Epithelial cell of esophagus (primary cell): ENCODE measurements around the gene DPH7.

Experiments used
- DNase-seq: peaks from one replicate; pipeline ENCODE4 v3.0.0; 2010; ENCODE audit warnings: low read depth
- H3K4me3 ChIP-seq: 2 replicates; pipeline ENCODE4 v1.5.1; 2011; ENCODE audit warnings: mild to moderate bottlenecking, low read length, control low read depth
- TF ChIP-seq, protein P1 (sequence below): IDR thresholded peaks from 2 replicates; pipeline ENCODE4 v1.5.1; 2011; ENCODE audit warnings: low read depth, mild to moderate bottlenecking, low read length, control low read depth, inconsistent platforms; ENCODE audit not compliant: insufficient read depth; ENCODE audit errors: missing control alignments

DPH7 gene

DNA sequence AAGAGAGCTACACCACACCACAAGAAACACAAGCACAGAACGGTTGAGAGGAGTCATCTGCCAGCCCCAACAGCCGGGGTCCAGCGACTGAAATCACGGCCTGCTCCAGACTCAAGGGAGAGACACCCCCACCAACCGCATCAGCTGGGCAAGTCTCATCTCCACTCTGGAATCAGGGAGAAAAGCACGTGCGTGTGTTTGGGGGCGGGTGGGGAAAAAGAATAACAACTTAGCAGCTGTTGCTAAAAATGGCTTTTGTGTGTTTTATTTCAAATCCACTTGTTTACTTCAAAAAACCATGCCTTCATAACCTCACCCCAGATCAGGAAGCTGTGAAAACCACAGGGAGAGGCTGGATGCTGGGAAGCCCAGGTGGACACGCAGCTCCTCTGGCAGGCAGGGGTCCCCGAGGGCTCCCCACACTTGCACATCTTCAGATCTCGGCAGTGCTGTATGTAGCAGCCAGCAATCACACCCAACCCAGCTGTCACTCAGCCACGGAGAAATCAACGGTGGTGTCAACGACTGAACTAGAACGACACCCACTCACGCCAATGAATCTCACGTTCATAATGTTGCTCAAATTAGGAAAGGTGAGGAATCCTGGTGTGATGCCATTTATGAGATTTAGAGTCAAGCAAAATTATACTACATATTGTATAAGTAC is 47.5 kb downstream of the DPH7 start:
- DNase-seq, result no peak
- TF ChIP-seq, protein P1, sequence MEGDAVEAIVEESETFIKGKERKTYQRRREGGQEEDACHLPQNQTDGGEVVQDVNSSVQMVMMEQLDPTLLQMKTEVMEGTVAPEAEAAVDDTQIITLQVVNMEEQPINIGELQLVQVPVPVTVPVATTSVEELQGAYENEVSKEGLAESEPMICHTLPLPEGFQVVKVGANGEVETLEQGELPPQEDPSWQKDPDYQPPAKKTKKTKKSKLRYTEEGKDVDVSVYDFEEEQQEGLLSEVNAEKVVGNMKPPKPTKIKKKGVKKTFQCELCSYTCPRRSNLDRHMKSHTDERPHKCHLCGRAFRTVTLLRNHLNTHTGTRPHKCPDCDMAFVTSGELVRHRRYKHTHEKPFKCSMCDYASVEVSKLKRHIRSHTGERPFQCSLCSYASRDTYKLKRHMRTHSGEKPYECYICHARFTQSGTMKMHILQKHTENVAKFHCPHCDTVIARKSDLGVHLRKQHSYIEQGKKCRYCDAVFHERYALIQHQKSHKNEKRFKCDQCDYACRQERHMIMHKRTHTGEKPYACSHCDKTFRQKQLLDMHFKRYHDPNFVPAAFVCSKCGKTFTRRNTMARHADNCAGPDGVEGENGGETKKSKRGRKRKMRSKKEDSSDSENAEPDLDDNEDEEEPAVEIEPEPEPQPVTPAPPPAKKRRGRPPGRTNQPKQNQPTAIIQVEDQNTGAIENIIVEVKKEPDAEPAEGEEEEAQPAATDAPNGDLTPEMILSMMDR, result no peak
- H3K4me3 ChIP-seq, result no peak overlapping the region

DNA sequence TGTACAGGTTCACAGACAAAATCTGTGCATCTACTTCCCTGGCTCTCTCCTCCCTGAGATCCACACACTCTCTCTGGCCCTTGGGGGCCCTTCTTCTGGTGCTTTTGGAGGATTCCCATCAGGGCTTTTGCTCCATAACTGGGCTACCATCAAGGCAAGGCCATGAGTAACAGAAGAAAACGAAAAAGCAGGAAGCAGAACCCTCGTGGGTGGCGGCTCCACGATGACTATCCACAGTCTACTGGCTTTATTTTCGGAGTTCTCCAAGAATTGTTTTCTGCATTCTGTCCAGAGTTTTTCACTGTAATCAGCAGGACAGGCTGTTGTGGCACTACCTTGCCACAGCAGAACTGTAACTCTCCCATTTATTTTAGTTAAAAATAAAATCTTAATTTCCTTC is 48.4 kb downstream of the DPH7 start:
- TF ChIP-seq, protein P1, result no peak
- H3K4me3 ChIP-seq, result no peak overlapping the region
- DNase-seq, result no peak

GRCh38 chr9:137524981-137525317 is 53.8 kb downstream of the DPH7 start:
- no peak overlapping the region for H3K4me3 ChIP-seq
- DNase-seq, result no peak
- TF ChIP-seq, protein P1, result no peak

DNA sequence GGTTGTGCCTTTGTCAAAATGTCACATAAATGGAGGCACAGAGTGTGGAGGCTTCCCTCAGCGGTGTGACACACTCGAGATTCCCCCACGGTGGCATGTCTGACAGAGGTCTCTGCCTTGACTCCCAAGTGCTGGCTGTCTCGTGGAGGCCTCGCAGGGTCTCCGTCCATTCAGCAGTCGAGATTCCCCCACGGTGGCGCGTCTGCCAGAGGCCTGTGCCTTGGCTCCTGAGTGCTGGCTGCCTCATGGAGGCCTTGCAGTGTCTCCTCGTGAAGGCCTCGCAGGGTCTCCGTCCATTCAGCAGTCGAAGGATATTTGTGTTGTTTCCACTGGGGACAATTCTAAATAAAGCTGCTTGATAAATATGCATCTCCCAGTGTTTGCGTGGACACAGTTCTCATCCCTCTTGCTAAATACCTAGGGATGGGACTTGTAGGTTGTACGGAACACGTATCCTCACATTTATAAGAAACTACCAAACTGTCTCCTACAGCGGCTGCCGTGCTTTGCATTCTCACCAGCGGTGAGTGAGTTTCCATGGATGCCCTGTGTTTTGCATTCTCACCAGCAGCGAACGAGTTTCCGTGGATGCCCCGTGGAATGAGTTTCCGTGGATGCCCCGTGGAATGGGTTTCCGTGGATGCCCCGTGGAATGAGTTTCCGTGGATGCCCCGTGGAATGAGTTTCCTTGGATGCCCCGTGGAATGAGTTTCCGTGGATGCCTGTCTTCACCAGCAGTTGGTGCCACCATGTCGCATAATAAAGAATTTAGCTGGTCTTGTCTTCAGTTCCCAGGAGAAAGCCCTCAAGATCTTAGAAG is 54.4 kb downstream of the DPH7 start:
- no peak for DNase-seq
- TF ChIP-seq, protein P1, result no peak
- no peak overlapping the region for H3K4me3 ChIP-seq

DNA sequence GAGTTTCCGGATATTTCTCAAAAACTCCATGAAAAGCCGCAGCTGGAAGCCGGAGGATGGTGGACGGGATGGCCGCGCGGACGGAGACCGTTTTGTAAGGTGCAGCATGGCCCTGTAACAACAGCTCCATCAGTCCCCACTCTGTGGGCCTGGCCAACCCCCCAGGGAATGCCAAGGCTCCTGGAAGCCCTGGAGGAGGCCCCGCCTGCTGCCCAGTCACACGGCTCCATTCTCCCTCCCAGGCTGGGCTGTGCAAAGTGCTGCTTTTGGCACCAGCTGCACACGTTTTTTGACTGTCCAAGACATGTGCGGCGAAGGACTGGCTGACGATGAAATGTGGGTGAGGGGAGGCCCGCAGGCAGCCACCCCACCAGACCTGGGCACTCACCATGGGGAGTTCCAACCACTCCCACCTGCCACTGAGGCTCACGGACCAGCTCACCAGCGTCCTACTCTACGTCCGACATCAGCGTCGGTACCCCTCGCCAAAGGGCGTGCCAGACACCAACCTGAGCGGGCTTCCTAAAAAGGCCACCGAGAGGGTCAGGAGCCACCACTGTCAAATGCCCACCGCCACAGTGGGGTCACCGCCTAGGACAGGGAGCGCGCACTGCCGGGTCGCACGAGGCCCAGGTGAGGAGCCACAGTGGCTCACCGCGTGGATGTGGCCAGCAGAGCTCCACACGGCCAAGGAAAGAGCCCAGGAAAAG is 55.8 kb downstream of the DPH7 start:
- TF ChIP-seq, protein P1, result no peak
- DNase-seq, result no peak
- no peak overlapping the region for H3K4me3 ChIP-seq

DNA sequence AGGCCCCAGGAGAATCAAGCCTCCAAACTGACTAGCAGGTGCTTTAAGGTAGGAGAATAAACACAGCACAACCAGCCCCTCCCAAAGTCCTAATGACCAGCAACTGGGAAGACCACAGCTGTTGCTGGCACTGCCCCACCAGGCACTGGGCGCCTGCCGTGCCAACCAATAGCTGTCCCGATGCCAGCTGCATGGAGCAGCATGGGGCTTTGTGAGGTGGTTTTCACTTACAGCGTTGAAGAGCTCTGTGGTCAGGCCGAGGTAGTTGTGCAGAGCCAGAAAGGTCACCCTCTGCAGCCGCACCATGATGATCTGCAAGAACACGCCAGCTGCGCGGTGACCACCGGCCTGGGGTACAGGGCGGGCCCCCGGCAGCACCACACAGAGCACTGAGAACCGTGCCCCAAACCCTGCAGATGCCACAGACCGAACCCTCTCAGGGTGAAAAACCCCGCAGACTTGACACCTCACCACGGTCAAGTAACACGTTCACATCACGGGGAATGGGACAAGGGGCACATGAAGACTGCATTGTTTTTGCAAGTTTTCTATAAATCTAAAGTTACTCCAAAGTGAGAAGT is 57.2 kb downstream of the DPH7 start:
- no peak overlapping the region for H3K4me3 ChIP-seq
- TF ChIP-seq, protein P1, result no peak
- no peak for DNase-seq
